Ectodermal cell (in vitro differentiated cells): ENCODE data around the gene MAP3K2. TPM values are rescaled to one million over a fixed set of nuclear protein-coding genes. Genes with fewer than 3 reads are reported as not detected.

Experiments
- H3K27ac ChIP-seq: 2 replicates; pipeline ENCODE4 v1.7.0; 2013; ENCODE audit warnings: mild to moderate bottlenecking, low read depth, low read length; ENCODE audit not compliant: insufficient read depth, poor library complexity, severe bottlenecking
- H3K27me3 ChIP-seq: 2 replicates; pipeline ENCODE4 v1.7.0; 2013; ENCODE audit warnings: mild to moderate bottlenecking, low read length; ENCODE audit not compliant: insufficient read depth, control insufficient read depth, poor library complexity, severe bottlenecking
- H3K36me3 ChIP-seq: one replicate; pipeline ENCODE4 v1.7.0; 2013; ENCODE audit warnings: low read length; ENCODE audit not compliant: control insufficient read depth, insufficient read depth
- H3K4me1 ChIP-seq: one replicate; pipeline ENCODE4 v1.7.0; 2013; ENCODE audit warnings: low read length; ENCODE audit not compliant: control insufficient read depth, insufficient read depth
- H3K4me3 ChIP-seq: 2 replicates; pipeline ENCODE4 v1.7.0; 2013; ENCODE audit warnings: low read depth, low read length, control low read depth; ENCODE audit not compliant: insufficient read depth
- H3K9me3 ChIP-seq: 2 replicates; pipeline ENCODE4 v1.7.0; 2013; ENCODE audit warnings: mild to moderate bottlenecking, low read length, moderate library complexity; ENCODE audit not compliant: control insufficient read depth
- WGBS, 2 experiments: methylation state at CpG; one replicate each; pipeline ENCODE4 v1.1.7; 2013; ENCODE audit warnings: missing lambda C conversion rate in 2 of 2; 5-methylcytosine and 5-hydroxymethylcytosine counted together
- polyA plus RNA-seq, 4 experiments: library from polyadenylated mRNA; stranded (reverse); fragments of 50-300 nt; gene quantifications; one replicate each; pipeline ENCODE4 v1.2.3, GENCODE V29; 2013

The MAP3K2 gene
- polyA plus RNA-seq (2013, experiment 1 of 4), result 17.3 TPM
- 15.5 TPM for polyA plus RNA-seq (2013, experiment 2 of 4)
- polyA plus RNA-seq (2013, experiment 3 of 4), result 11.9 TPM
- 13.3 TPM for polyA plus RNA-seq (2013, experiment 4 of 4)

GRCh38 chr2:127387655-127388422 is at the start of gene MAP3K2:
TSS of gene MAP3K2 (minus strand) at chr2:127387975. CDS start at chr2:127343129, 44,846 bp downstream.
- H3K4me1 ChIP-seq, result no peaks in the 10 kb centered on the region
- H3K27me3 ChIP-seq, result peaks cover 7% of the 10 kb centered on the region
- peak within 1 kb of the TSS; percentile 98 for H3K27ac ChIP-seq
- 0% methylated on average over 100 of the region's 100 CpGs for WGBS, 2 experiments
- H3K9me3 ChIP-seq, result no peaks in the 10 kb centered on the region
- no peaks in the 10 kb centered on the region for H3K36me3 ChIP-seq
- peak within 1 kb of the TSS; percentile 87 for H3K4me3 ChIP-seq

GRCh38 chr2:127437056-127437455 is 49.3 kb upstream of the MAP3K2 start:
- H3K27ac ChIP-seq, result no peak overlapping the region
- H3K4me1 ChIP-seq, result peaks cover 12% of the 10 kb centered on the region
- H3K9me3 ChIP-seq, result no peaks in the 10 kb centered on the region
- no peak overlapping the region for H3K4me3 ChIP-seq
- H3K27me3 ChIP-seq, result no peaks in the 10 kb centered on the region
- no peaks in the 10 kb centered on the region for H3K36me3 ChIP-seq
- 92 to 94% methylated on average over 9 of the region's 9 CpGs for WGBS, 2 experiments

GRCh38 chr2:127434515-127434914 is 46.7 kb upstream of the MAP3K2 start:
- Histone ChIP-seq H3K36me3 (no peaks in the 10 kb centered on the region), H3K4me3 (no peak overlapping the region), H3K9me3 (no peaks in the 10 kb centered on the region), H3K4me1 (peaks cover 12% of the 10 kb centered on the region), H3K27ac (no peak overlapping the region), H3K27me3 (no peaks in the 10 kb centered on the region)
- 95 to 97% methylated on average over 6 of the region's 6 CpGs for WGBS, 2 experiments

- no peak overlapping the region for H3K27ac ChIP-seq
- H3K4me1 ChIP-seq, result no peaks in the 10 kb centered on the region
- 87% methylated on average over 14 of the region's 14 CpGs for WGBS, 2 experiments
- H3K4me3 ChIP-seq, result no peak overlapping the region
- no peaks in the 10 kb centered on the region for H3K27me3 ChIP-seq
- no peaks in the 10 kb centered on the region for H3K9me3 ChIP-seq
- H3K36me3 ChIP-seq, result no peaks in the 10 kb centered on the region
These were observed 43.7 kb upstream of the MAP3K2 start for GRCh38 chr2:127431408-127432023.

- Histone ChIP-seq H3K9me3 (no peaks in the 10 kb centered on the region), H3K27ac (no peak overlapping the region), H3K4me3 (no peak overlapping the region), H3K4me1 (peaks cover 3% of the 10 kb centered on the region), H3K36me3 (no peaks in the 10 kb centered on the region), H3K27me3 (peaks cover 2% of the 10 kb centered on the region)
- 80 to 93% methylated on average over 6 to 7 of the region's 7 CpGs for WGBS, 2 experiments
These were observed 42.2 kb upstream of the MAP3K2 start for GRCh38 chr2:127429844-127430425.

- Histone ChIP-seq H3K9me3 (no peaks in the 10 kb centered on the region), H3K36me3 (no peaks in the 10 kb centered on the region), H3K27ac (no peak overlapping the region), H3K4me1 (peaks cover 4% of the 10 kb centered on the region), H3K27me3 (peaks cover 8% of the 10 kb centered on the region), H3K4me3 (no peak overlapping the region)
- 93 to 97% methylated on average over 4 of the region's 4 CpGs for WGBS, 2 experiments
These were observed 41.5 kb upstream of the MAP3K2 start for GRCh38 chr2:127429291-127429690.

GRCh38 chr2:127428815-127429109 is 41.0 kb upstream of the MAP3K2 start:
- Histone ChIP-seq H3K27me3 (peaks cover 14% of the 10 kb centered on the region), H3K27ac (no peak overlapping the region), H3K4me1 (peaks cover 4% of the 10 kb centered on the region), H3K9me3 (no peaks in the 10 kb centered on the region), H3K36me3 (no peaks in the 10 kb centered on the region), H3K4me3 (no peak overlapping the region)
- WGBS, 2 experiments, result 92 to 94% methylated on average over 6 of the region's 6 CpGs

- Histone ChIP-seq H3K27me3 (peaks cover 19% of the 10 kb centered on the region), H3K27ac (no peak overlapping the region), H3K4me3 (no peak overlapping the region), H3K4me1 (peaks cover 8% of the 10 kb centered on the region), H3K36me3 (no peaks in the 10 kb centered on the region), H3K9me3 (no peaks in the 10 kb centered on the region)
- WGBS, 2 experiments, result 94 to 96% methylated on average over 36 of the region's 36 CpGs
These were observed 40.5 kb upstream of the MAP3K2 start for GRCh38 chr2:127428057-127428814.

- WGBS, 2 experiments, result 92 to 94% methylated on average over 7 of the region's 7 CpGs
- Histone ChIP-seq H3K36me3 (no peaks in the 10 kb centered on the region), H3K4me1 (peaks cover 10% of the 10 kb centered on the region), H3K27me3 (peaks cover 26% of the 10 kb centered on the region), H3K27ac (no peak overlapping the region), H3K4me3 (no peak overlapping the region), H3K9me3 (no peaks in the 10 kb centered on the region)
These were observed 39.7 kb upstream of the MAP3K2 start for GRCh38 chr2:127427376-127428056.
